Fibroblast of villous mesenchyme (primary cell): ENCODE measurements around the gene FAM98B. TPM values are rescaled to one million over a fixed set of nuclear protein-coding genes. Genes with fewer than 3 reads are reported as not detected.

ENCODE experiments used
- DNase-seq: peaks from one replicate; pipeline ENCODE4 v3.0.0-alpha.2; 2010; ENCODE audit warnings: low read depth
- H3K4me3 ChIP-seq: 2 replicates; pipeline ENCODE4 v1.5.1; 2011; ENCODE audit warnings: low read depth, mild to moderate bottlenecking, low read length
- CTCF ChIP-seq: IDR thresholded peaks from 2 replicates; pipeline ENCODE4 v1.5.1; 2012; ENCODE audit warnings: low read depth, mild to moderate bottlenecking, low read length; ENCODE audit not compliant: insufficient read depth
- total RNA-seq: library from RNA; depleted of rRNA; stranded (reverse); fragments of >200 nt; gene quantifications from 2 replicates; pipeline ENCODE4 v1.2.3, GENCODE V29; 2012

Gene FAM98B
- total RNA-seq = 5.5 and 11.2 TPM in 2 replicates

- peak; percentile 90 for DNase-seq
- TF ChIP-seq CTCF = peak; percentile 6
- H3K4me3 ChIP-seq = peak within 1 kb of the TSS; percentile 96
Measured at GRCh38 chr15:38453971-38454695, at the start of gene FAM98B. Gene FAM98B, plus strand, starts transcription at chr15:38454127. Its CDS starts 35 bp downstream, at chr15:38454162.

- H3K4me3 ChIP-seq = no peak overlapping the region
- no peak for TF ChIP-seq CTCF
- DNase-seq = no peak
Measured at GRCh38 chr15:38406436-38406835, 47.5 kb upstream of the FAM98B start.

GRCh38 chr15:38408576-38408975, 45.4 kb upstream of the FAM98B start:
- H3K4me3 ChIP-seq = no peak overlapping the region
- no peak for DNase-seq
- no peak for TF ChIP-seq CTCF

DNA sequence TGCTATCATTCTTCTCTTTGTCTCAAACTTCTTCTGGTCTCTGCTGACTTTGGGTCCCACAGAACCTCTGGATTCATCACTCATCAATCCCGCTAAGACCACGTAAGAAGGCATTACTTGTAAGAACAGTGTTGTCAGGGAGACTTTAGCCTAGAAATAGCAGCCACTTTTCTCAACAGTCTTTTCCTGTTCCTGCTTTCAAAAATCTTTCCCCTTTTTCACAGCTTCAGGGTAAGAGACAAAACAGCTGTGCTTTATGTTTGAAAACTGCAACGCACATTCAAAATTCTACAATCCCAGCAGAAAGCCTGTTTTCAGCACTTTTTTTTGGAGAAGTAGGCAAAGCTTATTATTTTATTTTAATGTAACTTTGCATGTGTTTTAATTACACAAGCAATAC, 42.0 kb upstream of the FAM98B start:
- TF ChIP-seq CTCF = no peak
- no peak for DNase-seq
- H3K4me3 ChIP-seq = no peak overlapping the region

GRCh38 chr15:38412466-38412865, 41.5 kb upstream of the FAM98B start:
- no peak for DNase-seq
- H3K4me3 ChIP-seq = no peak overlapping the region

GRCh38 chr15:38414357-38414756, 39.6 kb upstream of the FAM98B start:
- peak; percentile 72 for DNase-seq
- no peak overlapping the region for H3K4me3 ChIP-seq
- TF ChIP-seq CTCF = peak; percentile 92

More at GRCh38 chr15:38412466-38412865, 41.5 kb upstream of the FAM98B start:
- no peak for TF ChIP-seq CTCF
